Esophagus squamous epithelium (tissue), 4 donors: ENCODE measurements around the gene FBXO2.

Experiments
- POLR2A ChIP-seq, 4 donors: fragments of 450-650 bp; IDR thresholded peaks; one replicate each; pipeline ENCODE4 v1.6.1; 2017; ENCODE audit warnings: antibody characterized with exemption in 4 of 4, mild to moderate bottlenecking in 4 of 4, moderate library complexity in 3 of 4
- TF ChIP-seq, protein P1 (sequence below), 6 experiments: fragments of 450-650 bp in 4 of 6; fragments of 200-600 bp in 2 of 6; sonication (generic) in 2 of 6; IDR thresholded peaks; one replicate each; pipeline ENCODE4 v1.5.1; 2016 to 2019; ENCODE audit warnings: antibody characterized with exemption in 6 of 6, mild to moderate bottlenecking in 4 of 6, moderate library complexity in 4 of 6

DNA sequence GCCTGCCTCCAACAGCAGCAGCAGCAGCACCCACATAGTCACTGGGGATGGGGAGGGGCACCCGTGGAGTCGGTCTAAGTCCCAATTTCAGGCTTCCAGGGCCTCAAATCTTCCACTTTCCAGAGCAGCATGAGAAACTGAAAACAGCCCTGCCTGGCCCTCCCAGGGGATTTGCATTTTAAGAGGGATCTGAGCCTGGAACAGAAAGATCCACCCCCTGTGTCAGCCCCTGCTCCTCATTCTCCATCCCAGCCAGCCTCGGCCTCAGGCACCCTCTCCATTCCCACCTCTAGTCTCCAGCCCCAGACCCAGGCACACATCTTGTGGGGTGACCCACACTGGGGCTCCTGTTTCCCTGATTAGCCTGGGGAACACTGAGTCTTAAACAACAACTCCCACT is 51.8 kb downstream of the FBXO2 start:
- TF ChIP-seq, protein P1, sequence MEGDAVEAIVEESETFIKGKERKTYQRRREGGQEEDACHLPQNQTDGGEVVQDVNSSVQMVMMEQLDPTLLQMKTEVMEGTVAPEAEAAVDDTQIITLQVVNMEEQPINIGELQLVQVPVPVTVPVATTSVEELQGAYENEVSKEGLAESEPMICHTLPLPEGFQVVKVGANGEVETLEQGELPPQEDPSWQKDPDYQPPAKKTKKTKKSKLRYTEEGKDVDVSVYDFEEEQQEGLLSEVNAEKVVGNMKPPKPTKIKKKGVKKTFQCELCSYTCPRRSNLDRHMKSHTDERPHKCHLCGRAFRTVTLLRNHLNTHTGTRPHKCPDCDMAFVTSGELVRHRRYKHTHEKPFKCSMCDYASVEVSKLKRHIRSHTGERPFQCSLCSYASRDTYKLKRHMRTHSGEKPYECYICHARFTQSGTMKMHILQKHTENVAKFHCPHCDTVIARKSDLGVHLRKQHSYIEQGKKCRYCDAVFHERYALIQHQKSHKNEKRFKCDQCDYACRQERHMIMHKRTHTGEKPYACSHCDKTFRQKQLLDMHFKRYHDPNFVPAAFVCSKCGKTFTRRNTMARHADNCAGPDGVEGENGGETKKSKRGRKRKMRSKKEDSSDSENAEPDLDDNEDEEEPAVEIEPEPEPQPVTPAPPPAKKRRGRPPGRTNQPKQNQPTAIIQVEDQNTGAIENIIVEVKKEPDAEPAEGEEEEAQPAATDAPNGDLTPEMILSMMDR (IDR thresholded peaks at IDR 0.05): no peak
- no peak for TF ChIP-seq POLR2A (IDR thresholded peaks at IDR 0.05)
